ENCODE data around the gene PUS7L. TPM values are rescaled to one million over a fixed set of nuclear protein-coding genes. Genes with fewer than 3 reads are reported as not detected.

The PUS7L gene
- total RNA-seq, 1 experiment from 2014 or later: 16.2 TPM

- H3K9me3 ChIP-seq (ENCODE audit: low read depth, low read length, poor library complexity, severe bottlenecking): no peaks in the 10 kb centered on the region
- no TSS peak for BruUV-seq (replicated peaks)
- intact Hi-C loops (cut with micrococcal nuclease; ENCODE audit: unreplicated experiment): loop anchor here (2.0 kb wide), 1 partner anchor 106 kb away; no protein-coding TSS in a partner anchor
- POLR2A ChIA-PET (ENCODE audit: low non-redundant PET): no interaction called here
- H3K4me1 ChIP-seq (ENCODE audit: insufficient read depth, low read length, poor library complexity, severe bottlenecking): no peaks in the 10 kb centered on the region
- H3K4me3 ChIP-seq (ENCODE audit: low read depth, low read length, poor library complexity, severe bottlenecking): no peak overlapping the region
- DNase-seq (ENCODE audit: low spot score): peak; percentile 61
- H3K27ac ChIP-seq (ENCODE audit: low read depth, low read length, poor library complexity, severe bottlenecking): no peak overlapping the region
- peaks cover 11% of the 10 kb centered on the region for H3K36me3 ChIP-seq (ENCODE audit: insufficient read depth, low read length, poor library complexity, severe bottlenecking)
- CTCF ChIA-PET: interaction anchor here (1.0 kb wide), 1 partner anchor 106 kb away, joined by 11 read pairs; no protein-coding TSS in a partner anchor
- TF ChIP-seq EZH2 (IDR thresholded peaks at IDR 0.05; ENCODE audit: borderline replicate concordance, low read depth, low read length, poor library complexity, severe bottlenecking): no peak
- TF ChIP-seq CTCF (conservative IDR thresholded peaks at IDR 0.05; ENCODE audit: low read depth, low read length): peak; percentile 67
- H3K27me3 ChIP-seq (replicated peaks; ENCODE audit: insufficient read depth, low read depth, low read length, poor library complexity): no peaks in the 10 kb centered on the region
These were observed 17.9 kb upstream of the PUS7L start for GRCh38 chr12:43776498-43776897.

GRCh38 chr12:43766291-43766690 is 7.7 kb upstream of the PUS7L start:
- Histone ChIP-seq H3K9me3 (ENCODE audit: low read depth, low read length, poor library complexity, severe bottlenecking) (no peaks in the 10 kb centered on the region), H3K4me1 (ENCODE audit: insufficient read depth, low read length, poor library complexity, severe bottlenecking) (no peaks in the 10 kb centered on the region), H3K27ac (ENCODE audit: low read depth, low read length, poor library complexity, severe bottlenecking) (no peak overlapping the region), H3K27me3 (replicated peaks; ENCODE audit: insufficient read depth, low read depth, low read length, poor library complexity) (no peaks in the 10 kb centered on the region), H3K36me3 (ENCODE audit: insufficient read depth, low read length, poor library complexity, severe bottlenecking) (no peaks in the 10 kb centered on the region), H3K4me3 (ENCODE audit: low read depth, low read length, poor library complexity, severe bottlenecking) (no peak overlapping the region)
- DNase-seq (ENCODE audit: low spot score): no peak
- intact Hi-C loops (cut with micrococcal nuclease; ENCODE audit: unreplicated experiment): no loop called here
- TF ChIP-seq CTCF (conservative IDR thresholded peaks at IDR 0.05; ENCODE audit: low read depth, low read length) (no peak), EZH2 (IDR thresholded peaks at IDR 0.05; ENCODE audit: borderline replicate concordance, low read depth, low read length, poor library complexity, severe bottlenecking) (no peak)
- ChIA-PET CTCF (no interaction called here), POLR2A (ENCODE audit: low non-redundant PET) (no interaction called here)
- no TSS peak for BruUV-seq (replicated peaks)

- BruUV-seq (replicated peaks): no TSS peak
These were observed 5.9 kb upstream of the PUS7L start for GRCh38 chr12:43764528-43764927.

More at GRCh38 chr12:43764528-43764927, 5.9 kb upstream of the PUS7L start:
- POLR2A ChIA-PET (ENCODE audit: low non-redundant PET): no interaction called here
- DNase-seq (ENCODE audit: low spot score): no peak
- CTCF ChIA-PET: no interaction called here
- no peak overlapping the region for H3K27ac ChIP-seq (ENCODE audit: low read depth, low read length, poor library complexity, severe bottlenecking)
- H3K4me3 ChIP-seq (ENCODE audit: low read depth, low read length, poor library complexity, severe bottlenecking): no peak overlapping the region
- H3K27me3 ChIP-seq (replicated peaks; ENCODE audit: insufficient read depth, low read depth, low read length, poor library complexity): no peaks in the 10 kb centered on the region
- intact Hi-C loops (cut with micrococcal nuclease; ENCODE audit: unreplicated experiment): no loop called here
- H3K4me1 ChIP-seq (ENCODE audit: insufficient read depth, low read length, poor library complexity, severe bottlenecking): peaks cover 6% of the 10 kb centered on the region
- H3K9me3 ChIP-seq (ENCODE audit: low read depth, low read length, poor library complexity, severe bottlenecking): no peaks in the 10 kb centered on the region
- TF ChIP-seq EZH2 (IDR thresholded peaks at IDR 0.05; ENCODE audit: borderline replicate concordance, low read depth, low read length, poor library complexity, severe bottlenecking) (no peak), CTCF (conservative IDR thresholded peaks at IDR 0.05; ENCODE audit: low read depth, low read length) (no peak)
- no peaks in the 10 kb centered on the region for H3K36me3 ChIP-seq (ENCODE audit: insufficient read depth, low read length, poor library complexity, severe bottlenecking)
